ENCODE measurements around the gene TMEM154. TPM values are rescaled to one million over a fixed set of nuclear protein-coding genes. Genes with fewer than 3 reads are reported as not detected.
A peak's percentile ranks its signal among the peaks of the same experiment; 100 is the strongest.

The TMEM154 gene
- total RNA-seq, 1 donor: 5.5 TPM

- no peak for DNase-seq (ENCODE audit: low read depth)
- no peak overlapping the region for H3K4me3 ChIP-seq (ENCODE audit: low read depth, low read length)
- no peak for TF ChIP-seq CTCF (IDR thresholded peaks at IDR 0.05; ENCODE audit: insufficient read depth, low read length)
These were observed 40.2 kb upstream of the TMEM154 start for GRCh38 chr4:152719801-152720556.

GRCh38 chr4:152719291-152719690 is 39.5 kb upstream of the TMEM154 start:
- TF ChIP-seq CTCF (IDR thresholded peaks at IDR 0.05; ENCODE audit: insufficient read depth, low read length): no peak
- no peak overlapping the region for H3K4me3 ChIP-seq (ENCODE audit: low read depth, low read length)
- DNase-seq (ENCODE audit: low read depth): no peak

GRCh38 chr4:152715076-152715475 is 35.3 kb upstream of the TMEM154 start:
- TF ChIP-seq CTCF (IDR thresholded peaks at IDR 0.05; ENCODE audit: insufficient read depth, low read length): no peak
- DNase-seq (ENCODE audit: low read depth): no peak
- no peak overlapping the region for H3K4me3 ChIP-seq (ENCODE audit: low read depth, low read length)

GRCh38 chr4:152713951-152714705 is 34.3 kb upstream of the TMEM154 start:
- no peak overlapping the region for H3K4me3 ChIP-seq (ENCODE audit: low read depth, low read length)
- no peak for DNase-seq (ENCODE audit: low read depth)
- no peak for TF ChIP-seq CTCF (IDR thresholded peaks at IDR 0.05; ENCODE audit: insufficient read depth, low read length)

GRCh38 chr4:152709675-152710438 is 30.1 kb upstream of the TMEM154 start:
- TF ChIP-seq CTCF (IDR thresholded peaks at IDR 0.05; ENCODE audit: insufficient read depth, low read length): no peak
- peak; percentile 29 for DNase-seq (ENCODE audit: low read depth)
- H3K4me3 ChIP-seq (ENCODE audit: low read depth, low read length): no peak overlapping the region

- no peak for TF ChIP-seq CTCF (IDR thresholded peaks at IDR 0.05; ENCODE audit: insufficient read depth, low read length)
- no peak overlapping the region for H3K4me3 ChIP-seq (ENCODE audit: low read depth, low read length)
- no peak for DNase-seq (ENCODE audit: low read depth)
These were observed 29.0 kb upstream of the TMEM154 start for GRCh38 chr4:152708796-152709195.

Data from fibroblast of the aortic adventitia (primary cell).